Breast epithelium (tissue), 3 donors: ENCODE measurements around the gene GSG1L2.

Experiments
- POLR2A ChIP-seq: fragments of 450-650 bp; IDR thresholded peaks from one replicate; pipeline ENCODE4 v1.6.1; 2016; ENCODE audit warnings: antibody characterized with exemption, mild to moderate bottlenecking, moderate library complexity
- TF ChIP-seq, protein P1 (sequence below), 3 donors: fragments of 450-650 bp; IDR thresholded peaks; one replicate each; pipeline ENCODE4 v1.5.1; 2016 to 2017; ENCODE audit warnings: antibody characterized with exemption in 3 of 3, mild to moderate bottlenecking in 3 of 3, moderate library complexity in 3 of 3

DNA sequence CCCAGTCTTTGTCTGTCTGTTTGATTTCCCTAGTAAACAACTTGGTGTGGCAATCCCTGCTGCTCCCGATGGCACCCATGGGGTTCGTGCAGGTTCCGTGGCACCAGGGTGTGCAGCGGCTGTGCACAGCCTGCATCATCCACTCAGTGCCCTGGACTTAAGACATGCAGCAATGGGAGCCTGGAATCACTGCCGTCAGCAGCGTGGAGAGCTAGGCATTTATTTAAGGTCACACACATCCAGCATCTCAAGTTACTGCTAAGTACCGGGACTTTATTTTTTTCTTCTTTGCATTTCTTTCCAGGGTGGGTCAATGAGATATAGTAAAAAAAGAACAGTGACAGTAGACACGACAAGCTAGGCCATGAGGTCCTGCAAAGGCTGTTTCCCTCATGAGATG lies 33.3 kb downstream of the GSG1L2 start:
- TF ChIP-seq, protein P1, sequence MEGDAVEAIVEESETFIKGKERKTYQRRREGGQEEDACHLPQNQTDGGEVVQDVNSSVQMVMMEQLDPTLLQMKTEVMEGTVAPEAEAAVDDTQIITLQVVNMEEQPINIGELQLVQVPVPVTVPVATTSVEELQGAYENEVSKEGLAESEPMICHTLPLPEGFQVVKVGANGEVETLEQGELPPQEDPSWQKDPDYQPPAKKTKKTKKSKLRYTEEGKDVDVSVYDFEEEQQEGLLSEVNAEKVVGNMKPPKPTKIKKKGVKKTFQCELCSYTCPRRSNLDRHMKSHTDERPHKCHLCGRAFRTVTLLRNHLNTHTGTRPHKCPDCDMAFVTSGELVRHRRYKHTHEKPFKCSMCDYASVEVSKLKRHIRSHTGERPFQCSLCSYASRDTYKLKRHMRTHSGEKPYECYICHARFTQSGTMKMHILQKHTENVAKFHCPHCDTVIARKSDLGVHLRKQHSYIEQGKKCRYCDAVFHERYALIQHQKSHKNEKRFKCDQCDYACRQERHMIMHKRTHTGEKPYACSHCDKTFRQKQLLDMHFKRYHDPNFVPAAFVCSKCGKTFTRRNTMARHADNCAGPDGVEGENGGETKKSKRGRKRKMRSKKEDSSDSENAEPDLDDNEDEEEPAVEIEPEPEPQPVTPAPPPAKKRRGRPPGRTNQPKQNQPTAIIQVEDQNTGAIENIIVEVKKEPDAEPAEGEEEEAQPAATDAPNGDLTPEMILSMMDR (IDR thresholded peaks at IDR 0.05), result no peak
- TF ChIP-seq POLR2A, result no peak
